CD14-positive monocyte (primary cell): ENCODE data around the gene SLC39A12. TPM values are rescaled to one million over a fixed set of nuclear protein-coding genes. Genes with fewer than 3 reads are reported as not detected.
"Not testable (repeated sequence)": the region's sequence is repeated elsewhere in the genome, so short reads cannot be mapped to it uniquely, and the experiment has no call there.

ENCODE experiments used
- DNase-seq, 3 donors: peaks; one replicate each; pipeline ENCODE4 v3.0.0-alpha.2; 2011 to 2022
- H2AFZ ChIP-seq: 2 replicates; pipeline ENCODE4 v1.6.0; 2012; ENCODE audit warnings: mild to moderate bottlenecking, low read depth, low read length, inconsistent platforms; ENCODE audit not compliant: insufficient read depth, poor library complexity, severe bottlenecking
- H3K27ac ChIP-seq, 2 donors: 1 replicate in 1 of 2; 2 replicates in 1 of 2; pipeline ENCODE4 v1.5.1; 2012 to 2013; ENCODE audit warnings: low read length in 2 of 2, control low read depth in 1 of 2, inconsistent platforms in 1 of 2, low read depth in 1 of 2, mild to moderate bottlenecking in 1 of 2
- H3K27me3 ChIP-seq, 2 donors: one replicate each; pipeline versions ENCODE4 v1.6.0 to v1.6.1; 2011 to 2013; ENCODE audit warnings: low read length in 2 of 2; ENCODE audit not compliant: control insufficient read depth in 2 of 2, insufficient read depth in 2 of 2
- H3K36me3 ChIP-seq, 2 donors: replicated peaks in 1 of 2; 1 replicate in 1 of 2; 2 replicates in 1 of 2; pipeline versions ENCODE4 v1.5.1 to v1.6.1; 2012 to 2013; ENCODE audit warnings: low read length in 2 of 2, control low read depth in 1 of 2, inconsistent platforms in 1 of 2, mild to moderate bottlenecking in 1 of 2; ENCODE audit not compliant: insufficient read depth in 2 of 2, control insufficient read depth in 1 of 2
- H3K4me1 ChIP-seq, 2 donors: 1 replicate in 1 of 2; 2 replicates in 1 of 2; pipeline versions ENCODE4 v1.5.1 to v1.6.1; 2012 to 2013; ENCODE audit warnings: low read length in 2 of 2, control low read depth in 1 of 2, inconsistent platforms in 1 of 2, mild to moderate bottlenecking in 1 of 2, moderate library complexity in 1 of 2; ENCODE audit not compliant: insufficient read depth in 2 of 2, control insufficient read depth in 1 of 2
- H3K4me2 ChIP-seq: replicated peaks from 2 replicates; pipeline ENCODE3; 2012; ENCODE audit warnings: low read length, moderate library complexity, mild to moderate bottlenecking; ENCODE audit not compliant: poor library complexity, severe bottlenecking; ENCODE audit errors: extremely low read depth
- H3K4me3 ChIP-seq, 3 experiments: fragments of 200-600 bp in 1 of 3; sonication (generic) in 1 of 3; replicated peaks in 1 of 3; 1 replicate in 2 of 3; 2 replicates in 1 of 3; pipeline ENCODE4 v1.5.1; 2011 to 2013; ENCODE audit warnings: low read length in 3 of 3, mild to moderate bottlenecking in 3 of 3, control low read depth in 2 of 3, low read depth in 2 of 3, inconsistent platforms in 1 of 3, moderate library complexity in 1 of 3
- H3K79me2 ChIP-seq: 2 replicates; pipeline ENCODE4 v1.6.0; 2012; ENCODE audit warnings: mild to moderate bottlenecking, control low read depth, inconsistent platforms, low read length, moderate library complexity; ENCODE audit not compliant: insufficient read depth
- H3K9ac ChIP-seq: 2 replicates; pipeline ENCODE4 v1.6.0; 2017; ENCODE audit warnings: low read length, mild to moderate bottlenecking; ENCODE audit not compliant: insufficient read depth, poor library complexity, severe bottlenecking
- H3K9me3 ChIP-seq, 2 donors: replicated peaks in 1 of 2; 1 replicate in 1 of 2; 2 replicates in 1 of 2; pipeline versions ENCODE4 v1.5.1 to v1.6.1; 2012 to 2013; ENCODE audit warnings: low read length in 2 of 2, control low read depth in 1 of 2; ENCODE audit not compliant: control insufficient read depth in 1 of 2, insufficient read depth in 1 of 2
- H4K20me1 ChIP-seq: 2 replicates; pipeline ENCODE4 v1.6.0; 2012; ENCODE audit warnings: mild to moderate bottlenecking, low read length, control low read depth, moderate library complexity; ENCODE audit not compliant: insufficient read depth
- H3K27ac Mint-ChIP-seq, 7 donors: one replicate each; pipeline ENCODE4 v1.8.0; 2020; ENCODE audit warnings: mild to moderate bottlenecking in 7 of 7, mixed read lengths in 7 of 7, moderate library complexity in 6 of 7, inconsistent platforms in 2 of 7
- H3K27me3 Mint-ChIP-seq, 3 donors: one replicate each; pipeline ENCODE4 v1.8.0; 2021 to 2022; ENCODE audit warnings: low read depth in 3 of 3, mild to moderate bottlenecking in 3 of 3, mixed read lengths in 3 of 3, moderate library complexity in 3 of 3, inconsistent platforms in 1 of 3
- H3K36me3 Mint-ChIP-seq, 2 donors: one replicate each; pipeline ENCODE4 v1.8.0; 2020; ENCODE audit warnings: mixed read lengths in 2 of 2, inconsistent platforms in 1 of 2, mild to moderate bottlenecking in 1 of 2
- H3K4me1 Mint-ChIP-seq: one replicate; pipeline ENCODE4 v1.8.0; 2020; ENCODE audit warnings: mild to moderate bottlenecking, mixed read lengths
- H3K4me3 Mint-ChIP-seq, 2 donors: one replicate each; pipeline ENCODE4 v1.8.0; 2020; ENCODE audit warnings: mild to moderate bottlenecking in 2 of 2, mixed read lengths in 2 of 2, moderate library complexity in 1 of 2
- H3K9me3 Mint-ChIP-seq, 7 donors: one replicate each; pipeline ENCODE4 v1.8.0; 2020 to 2022; ENCODE audit warnings: mixed read lengths in 7 of 7, mild to moderate bottlenecking in 6 of 7, moderate library complexity in 6 of 7, inconsistent platforms in 2 of 7
- WGBS: methylation state at CpG from one replicate; pipeline ENCODE4 v1.1.5; 2013; ENCODE audit warnings: missing lambda C conversion rate; ENCODE audit not compliant: insufficient coverage; 5-methylcytosine and 5-hydroxymethylcytosine counted together
- intact Hi-C, 2 donors: fragments of 100-400 bp; cut with micrococcal nuclease; formaldehyde crosslinking; loops; one replicate each; pipeline versions ENCODE4 v1.15.0 to v1.15.1; 2023
- polyA plus RNA-seq, 3 donors: library from polyadenylated mRNA; depleted of rRNA in 1 of 3; unstranded in 2 of 3; stranded (reverse) in 1 of 3; fragments of 300-500 nt in 2 of 3; fragments of >200 nt in 1 of 3; fragmentation: Illumina TruSeq in 2 of 3; gene quantifications; 1 replicate in 2 of 3; 2 replicates in 1 of 3; pipeline ENCODE4 v1.2.3, GENCODE V29; 2012 to 2021
- TF ChIP-seq, protein P1 (sequence below): fragments of 200-600 bp; IDR thresholded peaks from one replicate; pipeline ENCODE4 v1.8.0; 2022; ENCODE audit warnings: antibody characterized with exemption, mild to moderate bottlenecking

SLC39A12 gene
- polyA plus RNA-seq, 3 donors = not detected

DNA sequence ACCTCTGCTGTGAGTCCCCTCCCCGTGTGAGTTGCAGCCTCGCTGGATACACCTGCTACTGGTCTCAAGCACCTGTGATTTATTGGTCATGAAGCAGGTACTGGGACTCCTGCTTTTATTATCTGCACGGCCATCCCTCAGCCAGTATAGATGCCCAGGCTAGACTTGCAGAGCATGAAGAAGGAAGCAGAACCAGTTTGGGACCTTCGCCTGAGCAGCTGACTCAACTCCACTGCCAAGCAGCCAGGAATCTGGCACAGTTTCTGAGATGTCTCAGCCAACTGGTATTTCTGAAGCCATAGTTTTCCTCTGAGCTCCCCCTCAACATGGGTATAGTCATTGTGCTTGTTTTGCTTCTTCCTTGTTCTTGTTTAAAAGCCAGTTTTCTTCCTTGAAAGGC, 28.0 kb upstream of the SLC39A12 start:
- H3K9me3 Mint-ChIP-seq = peaks cover 7 to 18% (median 12%) of the 10 kb centered on the region in 7 donors
- no peaks in the 10 kb centered on the region for H4K20me1 ChIP-seq
- no peak for DNase-seq
- H3K36me3 ChIP-seq = no peaks in the 10 kb centered on the region
- H3K4me2 ChIP-seq = no peak overlapping the region
- no peaks in the 10 kb centered on the region for H3K36me3 Mint-ChIP-seq
- no peaks in the 10 kb centered on the region for H3K9me3 ChIP-seq
- no peak overlapping the region for H3K27ac Mint-ChIP-seq
- TF ChIP-seq, protein P1, sequence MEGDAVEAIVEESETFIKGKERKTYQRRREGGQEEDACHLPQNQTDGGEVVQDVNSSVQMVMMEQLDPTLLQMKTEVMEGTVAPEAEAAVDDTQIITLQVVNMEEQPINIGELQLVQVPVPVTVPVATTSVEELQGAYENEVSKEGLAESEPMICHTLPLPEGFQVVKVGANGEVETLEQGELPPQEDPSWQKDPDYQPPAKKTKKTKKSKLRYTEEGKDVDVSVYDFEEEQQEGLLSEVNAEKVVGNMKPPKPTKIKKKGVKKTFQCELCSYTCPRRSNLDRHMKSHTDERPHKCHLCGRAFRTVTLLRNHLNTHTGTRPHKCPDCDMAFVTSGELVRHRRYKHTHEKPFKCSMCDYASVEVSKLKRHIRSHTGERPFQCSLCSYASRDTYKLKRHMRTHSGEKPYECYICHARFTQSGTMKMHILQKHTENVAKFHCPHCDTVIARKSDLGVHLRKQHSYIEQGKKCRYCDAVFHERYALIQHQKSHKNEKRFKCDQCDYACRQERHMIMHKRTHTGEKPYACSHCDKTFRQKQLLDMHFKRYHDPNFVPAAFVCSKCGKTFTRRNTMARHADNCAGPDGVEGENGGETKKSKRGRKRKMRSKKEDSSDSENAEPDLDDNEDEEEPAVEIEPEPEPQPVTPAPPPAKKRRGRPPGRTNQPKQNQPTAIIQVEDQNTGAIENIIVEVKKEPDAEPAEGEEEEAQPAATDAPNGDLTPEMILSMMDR = no peak
- H3K4me3 Mint-ChIP-seq = no peak overlapping the region
- H3K27me3 ChIP-seq = no peaks in the 10 kb centered on the region
- no peak overlapping the region for H3K4me3 ChIP-seq
- no peaks in the 10 kb centered on the region for H3K79me2 ChIP-seq
- 90% methylated on average over 3 of the region's 4 CpGs for WGBS
- no peaks in the 10 kb centered on the region for H3K4me1 Mint-ChIP-seq
- H3K27ac ChIP-seq = no peak overlapping the region
- peaks cover 0 to 4% (median 0%) of the 10 kb centered on the region in 3 donors for H3K27me3 Mint-ChIP-seq
- H3K4me1 ChIP-seq = no peaks in the 10 kb centered on the region
- intact Hi-C loops = no loop called here
- no peak overlapping the region for H2AFZ ChIP-seq
- no peak overlapping the region for H3K9ac ChIP-seq

DNA sequence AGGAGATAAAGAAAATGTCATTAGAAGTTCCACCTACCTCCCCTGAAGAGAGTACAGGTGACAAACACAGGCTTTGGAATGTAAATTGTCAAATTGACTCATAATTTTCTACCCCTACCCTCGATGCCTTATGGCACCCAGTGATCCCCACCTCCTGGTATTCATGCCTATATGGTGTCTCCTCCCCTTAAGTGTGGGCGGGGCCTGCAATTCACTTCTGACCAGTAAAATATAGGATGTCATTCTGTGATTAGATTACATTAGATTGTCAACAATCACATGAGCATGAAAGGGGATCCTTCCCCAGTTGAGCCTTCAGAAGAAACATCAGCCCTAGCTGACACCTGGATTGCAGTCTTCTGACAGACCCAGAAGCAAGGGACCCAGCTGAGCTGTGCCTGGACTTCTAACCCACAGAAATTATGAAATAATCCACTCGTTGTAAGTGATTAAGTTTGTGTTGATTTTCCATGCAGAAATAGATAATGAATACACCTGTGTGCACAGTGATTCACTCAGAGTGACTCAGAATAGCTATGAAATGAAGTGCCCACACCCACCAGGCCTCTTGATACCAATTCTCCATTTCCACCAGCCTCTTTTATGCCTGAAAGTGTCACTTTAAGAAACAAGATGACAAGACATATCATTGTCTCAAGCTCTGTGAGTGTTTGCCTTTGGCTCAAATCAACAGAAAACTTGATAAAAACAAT, 8.5 kb upstream of the SLC39A12 start:
- TF ChIP-seq, protein P1 = no peak
- H4K20me1 ChIP-seq = no peaks in the 10 kb centered on the region
- no peak overlapping the region for H3K4me3 ChIP-seq
- H3K27me3 ChIP-seq = no peaks in the 10 kb centered on the region
- no peaks in the 10 kb centered on the region for H3K4me1 Mint-ChIP-seq
- H3K36me3 ChIP-seq = no peaks in the 10 kb centered on the region
- no peak overlapping the region for H3K9ac ChIP-seq
- no peak for DNase-seq
- intact Hi-C loops = no loop called here
- H3K27ac ChIP-seq = no peak overlapping the region
- H3K4me3 Mint-ChIP-seq = no peak overlapping the region
- H3K9me3 ChIP-seq = no peaks in the 10 kb centered on the region
- H3K79me2 ChIP-seq = no peaks in the 10 kb centered on the region
- no peak overlapping the region for H3K4me2 ChIP-seq
- no peak overlapping the region for H2AFZ ChIP-seq
- no peak overlapping the region for H3K27ac Mint-ChIP-seq
- peaks cover 0 to 2% (median 0%) of the 10 kb centered on the region in 3 donors for H3K27me3 Mint-ChIP-seq
- WGBS = no CpG with 5 or more reads among the region's 3 CpGs
- no peaks in the 10 kb centered on the region for H3K4me1 ChIP-seq
- H3K9me3 Mint-ChIP-seq = peaks cover 0 to 6% (median 2%) of the 10 kb centered on the region in 7 donors
- no peaks in the 10 kb centered on the region for H3K36me3 Mint-ChIP-seq

DNA sequence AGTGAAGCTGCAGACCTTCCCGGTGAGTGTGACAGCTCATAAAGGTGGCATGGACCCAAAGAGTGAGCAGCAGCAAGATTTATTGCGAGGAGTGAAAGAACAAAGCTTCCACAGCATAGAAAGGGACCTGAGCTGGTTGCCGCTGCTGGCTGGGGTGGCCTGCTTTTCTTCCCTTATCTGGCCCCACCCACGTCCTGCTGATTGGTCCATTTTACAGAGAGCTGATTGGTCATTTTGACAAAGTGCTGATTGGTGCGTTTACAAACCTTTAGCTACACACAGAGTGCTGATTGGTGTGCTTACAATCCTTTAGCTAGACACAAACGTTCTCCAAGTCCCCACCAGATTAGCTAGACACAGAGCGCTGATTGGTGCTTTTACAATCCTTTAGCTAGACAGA, 1.4 kb upstream of the SLC39A12 start:
- DNase-seq, H3K4me3 ChIP-seq, H3K4me1 ChIP-seq, H4K20me1 ChIP-seq, H3K27me3 ChIP-seq, H3K4me2 ChIP-seq, H3K27me3 Mint-ChIP-seq, H3K4me3 Mint-ChIP-seq, H3K79me2 ChIP-seq, H3K9me3 ChIP-seq, H3K36me3 Mint-ChIP-seq, H3K27ac ChIP-seq, intact Hi-C loops, H3K4me1 Mint-ChIP-seq, H3K9ac ChIP-seq, H3K36me3 ChIP-seq, H2AFZ ChIP-seq: not testable (repeated sequence)
- H3K27ac Mint-ChIP-seq = peak overlapping the region in 1 of 7 donors; percentile 29
- peaks cover 0 to 14% (median 6%) of the 10 kb centered on the region in 7 donors for H3K9me3 Mint-ChIP-seq
- WGBS = 92% methylated on average over 5 of the region's 7 CpGs
